Kidney tubule cell (primary cell): Measurements from ENCODE around the gene ANKRD36.
"Not testable (repeated sequence)": the region's sequence is repeated elsewhere in the genome, so short reads cannot be mapped to it uniquely, and the experiment has no call there.

Experiments
- DNase-seq: peaks from one replicate; pipeline ENCODE4 v3.0.0-alpha.2; 2018; ENCODE audit warnings: low spot score

ANKRD36 gene

GRCh38 chr2:97113882-97114255, 916 bp downstream of the ANKRD36 start:
- not testable (repeated sequence) for DNase-seq

GRCh38 chr2:97129090-97129489, 16.1 kb downstream of the ANKRD36 start:
- not testable (repeated sequence) for DNase-seq

GRCh38 chr2:97144016-97144415, 31.1 kb downstream of the ANKRD36 start:
- DNase-seq: not testable (repeated sequence)

- DNase-seq: not testable (repeated sequence)
Observed at GRCh38 chr2:97166548-97166947, 53.6 kb downstream of the ANKRD36 start.

GRCh38 chr2:97167938-97168337, 55.0 kb downstream of the ANKRD36 start:
- not testable (repeated sequence) for DNase-seq

GRCh38 chr2:97168583-97168982, 55.6 kb downstream of the ANKRD36 start:
- DNase-seq: not testable (repeated sequence)

- peak; percentile 18 for DNase-seq
Observed at GRCh38 chr2:97180391-97180790, 67.4 kb downstream of the ANKRD36 start.

- DNase-seq: peak; percentile 8
Observed at GRCh38 chr2:97195349-97195748, 82.4 kb downstream of the ANKRD36 start.

GRCh38 chr2:97197251-97197650, 84.3 kb downstream of the ANKRD36 start:
- DNase-seq: not testable (repeated sequence)

GRCh38 chr2:97200887-97201286, 87.9 kb downstream of the ANKRD36 start:
- not testable (repeated sequence) for DNase-seq

- DNase-seq: not testable (repeated sequence)
Observed at GRCh38 chr2:97202643-97203250, 89.8 kb downstream of the ANKRD36 start.

GRCh38 chr2:97210325-97210724, 97.4 kb downstream of the ANKRD36 start:
- no peak for DNase-seq

GRCh38 chr2:97215025-97215424, 102.1 kb downstream of the ANKRD36 start:
- not testable (repeated sequence) for DNase-seq

- not testable (repeated sequence) for DNase-seq
Observed at GRCh38 chr2:97230848-97231585, 118.1 kb downstream of the ANKRD36 start.

- not testable (repeated sequence) for DNase-seq
Observed at GRCh38 chr2:97232981-97233380, 120.0 kb downstream of the ANKRD36 start.

- DNase-seq: not testable (repeated sequence)
Observed at GRCh38 chr2:97233660-97234295, 120.8 kb downstream of the ANKRD36 start.

GRCh38 chr2:97261192-97261591, 148.2 kb downstream of the ANKRD36 start:
- not testable (repeated sequence) for DNase-seq

GRCh38 chr2:97266449-97266848, 153.5 kb downstream of the ANKRD36 start:
- DNase-seq: not testable (repeated sequence)

GRCh38 chr2:97267411-97268074, 154.6 kb downstream of the ANKRD36 start:
- DNase-seq: peak; percentile 1

GRCh38 chr2:97268075-97268591, 155.2 kb downstream of the ANKRD36 start:
- DNase-seq: peak; percentile 0

GRCh38 chr2:97276232-97276798, 163.4 kb downstream of the ANKRD36 start:
- DNase-seq: not testable (repeated sequence)

- not testable (repeated sequence) for DNase-seq
Observed at GRCh38 chr2:97285187-97285586, 172.2 kb downstream of the ANKRD36 start.
